ENCODE data around the gene TRIM58. TPM values are rescaled to one million over a fixed set of nuclear protein-coding genes. Genes with fewer than 3 reads are reported as not detected.

TRIM58 gene
- total RNA-seq, 1 experiment from 2014 or later, result not detected

DNA sequence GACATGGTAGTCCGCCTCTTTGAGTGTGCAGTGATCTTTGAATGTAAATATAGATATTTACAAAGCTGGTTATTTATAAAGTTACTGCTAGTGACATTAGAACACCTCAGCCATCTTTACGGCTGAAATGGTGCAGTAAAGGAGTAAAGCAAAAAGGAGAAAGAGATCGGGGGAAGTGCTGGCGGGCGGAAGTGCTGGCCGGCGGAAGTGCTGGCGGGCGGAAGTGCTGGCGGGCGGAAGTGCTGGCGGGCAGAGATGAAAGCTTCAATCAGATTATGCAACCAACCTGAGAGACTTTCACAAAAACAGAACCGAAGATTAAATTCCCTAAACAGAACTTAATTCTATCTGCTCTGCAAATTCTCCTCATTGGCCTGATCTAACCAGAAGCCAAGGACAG lies 31.6 kb upstream of the TRIM58 start:
- no peaks in the 10 kb centered on the region for H3K36me3 Mint-ChIP-seq (ENCODE audit: insufficient read depth, unreplicated experiment)
- intact Hi-C loops (cut with micrococcal nuclease), result no loop called here
- H3K27ac Mint-ChIP-seq (ENCODE audit: low read depth, unreplicated experiment), result no peak overlapping the region
- TF ChIP-seq, protein P1, sequence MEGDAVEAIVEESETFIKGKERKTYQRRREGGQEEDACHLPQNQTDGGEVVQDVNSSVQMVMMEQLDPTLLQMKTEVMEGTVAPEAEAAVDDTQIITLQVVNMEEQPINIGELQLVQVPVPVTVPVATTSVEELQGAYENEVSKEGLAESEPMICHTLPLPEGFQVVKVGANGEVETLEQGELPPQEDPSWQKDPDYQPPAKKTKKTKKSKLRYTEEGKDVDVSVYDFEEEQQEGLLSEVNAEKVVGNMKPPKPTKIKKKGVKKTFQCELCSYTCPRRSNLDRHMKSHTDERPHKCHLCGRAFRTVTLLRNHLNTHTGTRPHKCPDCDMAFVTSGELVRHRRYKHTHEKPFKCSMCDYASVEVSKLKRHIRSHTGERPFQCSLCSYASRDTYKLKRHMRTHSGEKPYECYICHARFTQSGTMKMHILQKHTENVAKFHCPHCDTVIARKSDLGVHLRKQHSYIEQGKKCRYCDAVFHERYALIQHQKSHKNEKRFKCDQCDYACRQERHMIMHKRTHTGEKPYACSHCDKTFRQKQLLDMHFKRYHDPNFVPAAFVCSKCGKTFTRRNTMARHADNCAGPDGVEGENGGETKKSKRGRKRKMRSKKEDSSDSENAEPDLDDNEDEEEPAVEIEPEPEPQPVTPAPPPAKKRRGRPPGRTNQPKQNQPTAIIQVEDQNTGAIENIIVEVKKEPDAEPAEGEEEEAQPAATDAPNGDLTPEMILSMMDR (IDR thresholded peaks at IDR 0.05; ENCODE audit: unreplicated experiment), result no peak
- POLR2A ChIA-PET, result interaction anchor here (1.1 kb wide), 1 partner anchor 37 kb away, joined by 4 read pairs; no protein-coding TSS in a partner anchor
- no TSS peak for BruUV-seq (replicated peaks)
- CTCF ChIA-PET, result interaction anchor here (0.6 kb wide), 1 partner anchor 379 kb away, joined by 3 read pairs; no protein-coding TSS in a partner anchor
- H3K4me3 Mint-ChIP-seq (ENCODE audit: unreplicated experiment), result no peak overlapping the region
- no peaks in the 10 kb centered on the region for H3K4me1 Mint-ChIP-seq (ENCODE audit: insufficient read depth, unreplicated experiment)
- no peaks in the 10 kb centered on the region for H3K27me3 Mint-ChIP-seq (ENCODE audit: insufficient read depth, unreplicated experiment)
- no peaks in the 10 kb centered on the region for H3K9me3 Mint-ChIP-seq (ENCODE audit: unreplicated experiment)
- DNase-seq (ENCODE audit: unreplicated experiment), result no peak

DNA sequence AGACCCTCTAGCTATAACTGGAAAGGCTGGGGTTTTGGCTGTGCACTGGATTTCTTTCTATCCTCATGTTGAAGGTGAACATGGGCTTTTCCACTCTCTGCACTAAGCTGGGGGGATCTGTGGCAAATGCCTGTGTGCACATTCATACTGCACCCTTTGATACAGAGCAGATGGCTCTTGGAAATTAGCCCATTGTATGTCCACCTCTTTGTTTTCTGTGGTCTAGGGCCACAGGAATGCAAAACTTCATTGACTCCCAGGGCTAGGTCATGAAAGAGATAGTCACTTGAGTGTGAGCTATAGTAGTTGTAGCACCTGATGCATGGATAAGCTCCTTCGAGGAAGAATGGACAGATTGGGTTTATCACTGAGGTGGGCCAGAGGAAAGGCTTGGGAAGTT lies 27.3 kb upstream of the TRIM58 start:
- H3K36me3 Mint-ChIP-seq (ENCODE audit: insufficient read depth, unreplicated experiment), result no peaks in the 10 kb centered on the region
- DNase-seq (ENCODE audit: unreplicated experiment), result no peak
- CTCF ChIA-PET, result no interaction called here
- H3K27ac Mint-ChIP-seq (ENCODE audit: low read depth, unreplicated experiment), result no peak overlapping the region
- intact Hi-C loops (cut with micrococcal nuclease), result no loop called here
- no peak overlapping the region for H3K4me3 Mint-ChIP-seq (ENCODE audit: unreplicated experiment)
- H3K9me3 Mint-ChIP-seq (ENCODE audit: unreplicated experiment), result no peaks in the 10 kb centered on the region
- POLR2A ChIA-PET, result no interaction called here
- TF ChIP-seq, protein P1 (IDR thresholded peaks at IDR 0.05; ENCODE audit: unreplicated experiment), result no peak
- no peaks in the 10 kb centered on the region for H3K4me1 Mint-ChIP-seq (ENCODE audit: insufficient read depth, unreplicated experiment)
- no TSS peak for BruUV-seq (replicated peaks)
- H3K27me3 Mint-ChIP-seq (ENCODE audit: insufficient read depth, unreplicated experiment), result no peaks in the 10 kb centered on the region

DNA sequence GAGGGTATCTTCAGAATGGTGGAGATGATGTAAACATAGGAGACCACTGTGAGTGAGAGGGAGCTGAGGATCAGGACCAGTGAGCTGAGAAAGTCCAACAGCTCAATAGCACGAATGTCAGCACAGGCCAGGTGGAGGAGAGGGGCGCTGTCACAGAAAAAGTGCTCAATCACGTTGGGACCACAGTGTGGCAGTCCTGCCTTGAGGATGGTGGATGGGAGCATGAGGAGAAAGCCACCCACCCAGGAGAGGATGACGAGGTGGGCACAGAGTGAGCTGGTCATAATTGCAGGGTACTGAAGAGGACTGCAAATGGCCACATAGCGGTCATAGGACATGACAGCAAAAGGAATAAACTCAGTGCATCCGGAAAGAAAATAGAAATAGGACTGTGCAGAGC lies 23.4 kb upstream of the TRIM58 start:
- Mint-ChIP-seq H3K4me3 (ENCODE audit: unreplicated experiment) (no peak overlapping the region), H3K36me3 (ENCODE audit: insufficient read depth, unreplicated experiment) (no peaks in the 10 kb centered on the region), H3K4me1 (ENCODE audit: insufficient read depth, unreplicated experiment) (no peaks in the 10 kb centered on the region), H3K9me3 (ENCODE audit: unreplicated experiment) (no peaks in the 10 kb centered on the region), H3K27me3 (ENCODE audit: insufficient read depth, unreplicated experiment) (no peaks in the 10 kb centered on the region), H3K27ac (ENCODE audit: low read depth, unreplicated experiment) (no peak overlapping the region)
- TF ChIP-seq, protein P1 (IDR thresholded peaks at IDR 0.05; ENCODE audit: unreplicated experiment), result no peak
- POLR2A ChIA-PET, result no interaction called here
- DNase-seq (ENCODE audit: unreplicated experiment), result no peak
- intact Hi-C loops (cut with micrococcal nuclease), result no loop called here
- no TSS peak for BruUV-seq (replicated peaks)
- CTCF ChIA-PET, result no interaction called here

DNA sequence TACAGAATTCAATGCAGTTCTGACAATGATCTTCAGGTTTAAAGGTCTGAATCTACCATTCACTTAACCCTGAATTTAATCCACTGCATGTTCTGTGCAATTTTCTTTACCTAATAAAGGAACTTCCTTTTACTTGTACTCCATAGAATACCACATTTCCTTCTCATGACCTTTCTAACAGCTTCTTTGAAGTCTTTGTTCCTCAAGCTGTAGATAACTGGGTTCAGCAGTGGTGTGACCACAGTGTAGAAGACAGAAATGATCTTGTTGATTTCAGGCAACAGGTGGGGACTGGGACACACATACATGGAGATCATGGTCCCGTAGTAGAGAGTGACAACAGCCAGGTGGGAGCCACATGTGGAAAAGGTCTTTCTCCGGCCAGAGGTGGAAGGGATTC lies 16.2 kb upstream of the TRIM58 start:
- intact Hi-C loops (cut with micrococcal nuclease), result no loop called here
- no TSS peak for BruUV-seq (replicated peaks)
- POLR2A ChIA-PET, result no interaction called here
- CTCF ChIA-PET, result interaction anchor here (1.6 kb wide), 1 partner anchor 13 kb away, joined by 8 read pairs; no protein-coding TSS in a partner anchor
- H3K4me1 Mint-ChIP-seq (ENCODE audit: insufficient read depth, unreplicated experiment), result no peaks in the 10 kb centered on the region
- DNase-seq (ENCODE audit: unreplicated experiment), result no peak
- no peaks in the 10 kb centered on the region for H3K36me3 Mint-ChIP-seq (ENCODE audit: insufficient read depth, unreplicated experiment)
- no peaks in the 10 kb centered on the region for H3K9me3 Mint-ChIP-seq (ENCODE audit: unreplicated experiment)
- H3K27ac Mint-ChIP-seq (ENCODE audit: low read depth, unreplicated experiment), result no peak overlapping the region
- TF ChIP-seq, protein P1 (IDR thresholded peaks at IDR 0.05; ENCODE audit: unreplicated experiment), result no peak
- no peak overlapping the region for H3K4me3 Mint-ChIP-seq (ENCODE audit: unreplicated experiment)
- H3K27me3 Mint-ChIP-seq (ENCODE audit: insufficient read depth, unreplicated experiment), result no peaks in the 10 kb centered on the region

Measured in MCF 10A (cell line).